ENCODE results near the gene NSMCE1. TPM values are rescaled to one million over a fixed set of nuclear protein-coding genes. Genes with fewer than 3 reads are reported as not detected.
"Not testable (repeated sequence)": the region's sequence is repeated elsewhere in the genome, so short reads cannot be mapped to it uniquely, and the experiment has no call there.

NSMCE1 gene
- total RNA-seq, 4 donors from 2014 or later, result 27.7 to 41.4 (median 31.5) TPM

GRCh38 chr16:27270349-27270748 lies 1.8 kb upstream of the NSMCE1 start:
- H3K27me3 ChIP-seq, result no peaks in the 10 kb centered on the region
- H3K27ac ChIP-seq, result no peak overlapping the region
- 93 to 97% methylated on average over 4 of the region's 4 CpGs for WGBS, 2 donors
- no peak for DNase-seq (ENCODE audit: low spot score in 2 of 2)
- no peak overlapping the region for H3K4me3 ChIP-seq
- no peaks in the 10 kb centered on the region for H3K9me3 ChIP-seq
- no peak for TF ChIP-seq EP300 (IDR thresholded peaks at IDR 0.05)
- no peak for TF ChIP-seq CTCF (IDR thresholded peaks at IDR 0.05)
- TF ChIP-seq POLR2A (IDR thresholded peaks at IDR 0.05), result no peak
- peaks cover 0 to 16% (median 2%) of the 10 kb centered on the region in 4 donors for H3K4me1 ChIP-seq
- H3K36me3 ChIP-seq, result no peaks in the 10 kb centered on the region

- H3K4me1 ChIP-seq, result peaks cover 0 to 16% (median 2%) of the 10 kb centered on the region in 4 donors
- H3K36me3 ChIP-seq, result no peaks in the 10 kb centered on the region
- TF ChIP-seq CTCF (IDR thresholded peaks at IDR 0.05) (no peak), EP300 (IDR thresholded peaks at IDR 0.05) (no peak), POLR2A (IDR thresholded peaks at IDR 0.05) (no peak)
- no peaks in the 10 kb centered on the region for H3K27me3 ChIP-seq
- peak overlapping the region in 3 of 4 donors; percentile 75 to 90 (median 87) for H3K27ac ChIP-seq
- WGBS, 2 donors, result 83 to 85% methylated on average over 9 of the region's 9 CpGs
- peak overlapping the region; percentile 70 to 87 (median 73) for H3K4me3 ChIP-seq
- DNase-seq (ENCODE audit: low spot score in 2 of 2), result no peak
- H3K9me3 ChIP-seq, result no peaks in the 10 kb centered on the region
These were observed 953 bp upstream of the NSMCE1 start for GRCh38 chr16:27269300-27270150.

- Histone ChIP-seq H3K36me3 (peaks cover 0 to 4% (median 0%) of the 10 kb centered on the region in 3 donors), H3K27ac (no peak overlapping the region), H3K9me3 (no peaks in the 10 kb centered on the region), H3K27me3 (no peaks in the 10 kb centered on the region), H3K4me3 (no peak overlapping the region), H3K4me1 (peaks cover 0 to 16% (median 2%) of the 10 kb centered on the region in 4 donors)
- no peak for TF ChIP-seq POLR2A (IDR thresholded peaks at IDR 0.05)
- TF ChIP-seq CTCF (IDR thresholded peaks at IDR 0.05), result no peak
- WGBS, 2 donors, result 88% methylated on average over 8 of the region's 8 CpGs
- DNase-seq (ENCODE audit: low spot score in 2 of 2), result no peak
These were observed 1.4 kb downstream of the NSMCE1 start for GRCh38 chr16:27267037-27267677.

GRCh38 chr16:27265982-27266381 lies 2.6 kb downstream of the NSMCE1 start:
- no peak overlapping the region for H3K4me3 ChIP-seq
- H3K36me3 ChIP-seq, result peaks cover 0 to 4% (median 0%) of the 10 kb centered on the region in 3 donors
- TF ChIP-seq POLR2A (IDR thresholded peaks at IDR 0.05) (no peak), CTCF (IDR thresholded peaks at IDR 0.05) (no peak), EP300 (IDR thresholded peaks at IDR 0.05) (no peak)
- DNase-seq (ENCODE audit: low spot score in 2 of 2), result no peak
- no peak overlapping the region for H3K27ac ChIP-seq
- WGBS, 2 donors, result 89 to 98% methylated on average over 1 of the region's 1 CpG
- no peaks in the 10 kb centered on the region for H3K9me3 ChIP-seq
- H3K4me1 ChIP-seq, result peaks cover 0 to 16% (median 2%) of the 10 kb centered on the region in 4 donors
- H3K27me3 ChIP-seq, result no peaks in the 10 kb centered on the region

GRCh38 chr16:27264151-27264550 lies 4.4 kb downstream of the NSMCE1 start:
- Histone ChIP-seq H3K4me1 (peaks cover 0 to 13% (median 1%) of the 10 kb centered on the region in 4 donors), H3K27ac (no peak overlapping the region), H3K27me3 (no peaks in the 10 kb centered on the region), H3K9me3 (no peaks in the 10 kb centered on the region), H3K36me3 (peaks cover 0 to 4% (median 0%) of the 10 kb centered on the region in 3 donors), H3K4me3 (no peak overlapping the region)
- 86 to 91% methylated on average over 6 of the region's 6 CpGs for WGBS, 2 donors
- no peak for DNase-seq (ENCODE audit: low spot score in 2 of 2)
- no peak for TF ChIP-seq CTCF (IDR thresholded peaks at IDR 0.05)
- no peak for TF ChIP-seq POLR2A (IDR thresholded peaks at IDR 0.05)
- no peak for TF ChIP-seq EP300 (IDR thresholded peaks at IDR 0.05)

GRCh38 chr16:27262904-27263423 lies 5.6 kb downstream of the NSMCE1 start:
- H3K4me1 ChIP-seq, result peaks cover 0 to 13% (median 0%) of the 10 kb centered on the region in 4 donors
- H3K36me3 ChIP-seq; H3K27ac ChIP-seq; H3K4me3 ChIP-seq; DNase-seq (ENCODE audit: low spot score in 2 of 2); H3K27me3 ChIP-seq; H3K9me3 ChIP-seq: not testable (repeated sequence)
- 88 to 91% methylated on average over 2 of the region's 2 CpGs for whole genome bisulfite sequencing, 2 donors
